ENCODE measurements around the gene RDH5. TPM values are rescaled to one million over a fixed set of nuclear protein-coding genes. Genes with fewer than 3 reads are reported as not detected.

Gene RDH5
- total RNA-seq, 3 donors from 2014 or later = 3.9 to 7.4 (median 5.1) TPM

- DNase-seq (no peak), ATAC-seq (no peak)
- Mint-ChIP-seq H3K36me3 (ENCODE audit: insufficient read depth) (no peaks in the 10 kb centered on the region), H3K4me1 (ENCODE audit: low read depth) (peaks cover 8% of the 10 kb centered on the region), H3K27me3 (ENCODE audit: low read depth) (peaks cover 2% of the 10 kb centered on the region), H3K9me3 (no peaks in the 10 kb centered on the region), H3K4me3 (no peak overlapping the region)
Observed at GRCh38 chr12:55688716-55689655, 31.2 kb upstream of the RDH5 start.

GRCh38 chr12:55692631-55693322 lies 27.4 kb upstream of the RDH5 start:
- DNase-seq = no peak

GRCh38 chr12:55693323-55694187 lies 26.6 kb upstream of the RDH5 start:
- H3K27me3 Mint-ChIP-seq (ENCODE audit: low read depth) = no peaks in the 10 kb centered on the region
- no peaks in the 10 kb centered on the region for H3K9me3 Mint-ChIP-seq
- DNase-seq = no peak
- ATAC-seq = no peak
- no peaks in the 10 kb centered on the region for H3K4me1 Mint-ChIP-seq (ENCODE audit: low read depth)
- no peaks in the 10 kb centered on the region for H3K36me3 Mint-ChIP-seq (ENCODE audit: insufficient read depth)
- H3K4me3 Mint-ChIP-seq = no peak overlapping the region

More at GRCh38 chr12:55692631-55693322, 27.4 kb upstream of the RDH5 start:
- Mint-ChIP-seq H3K9me3 (no peaks in the 10 kb centered on the region), H3K36me3 (ENCODE audit: insufficient read depth) (no peaks in the 10 kb centered on the region), H3K4me3 (no peak overlapping the region), H3K27me3 (ENCODE audit: low read depth) (no peaks in the 10 kb centered on the region), H3K4me1 (ENCODE audit: low read depth) (peaks cover 2% of the 10 kb centered on the region)
- no peak for ATAC-seq

GRCh38 chr12:55694188-55694515 lies 26.0 kb upstream of the RDH5 start:
- no peak for ATAC-seq
- no peaks in the 10 kb centered on the region for H3K4me1 Mint-ChIP-seq (ENCODE audit: low read depth)
- H3K9me3 Mint-ChIP-seq = no peaks in the 10 kb centered on the region
- no peaks in the 10 kb centered on the region for H3K36me3 Mint-ChIP-seq (ENCODE audit: insufficient read depth)
- H3K27me3 Mint-ChIP-seq (ENCODE audit: low read depth) = no peaks in the 10 kb centered on the region
- H3K4me3 Mint-ChIP-seq = no peak overlapping the region
- no peak for DNase-seq

- H3K4me3 Mint-ChIP-seq = no peak overlapping the region
- no peaks in the 10 kb centered on the region for H3K9me3 Mint-ChIP-seq
- no peaks in the 10 kb centered on the region for H3K27me3 Mint-ChIP-seq (ENCODE audit: low read depth)
- no peaks in the 10 kb centered on the region for H3K4me1 Mint-ChIP-seq (ENCODE audit: low read depth)
- DNase-seq (no peak), ATAC-seq (no peak)
- no peaks in the 10 kb centered on the region for H3K36me3 Mint-ChIP-seq (ENCODE audit: insufficient read depth)
Observed at GRCh38 chr12:55694651-55695050, 25.5 kb upstream of the RDH5 start.

- H3K4me1 Mint-ChIP-seq (ENCODE audit: low read depth) = no peaks in the 10 kb centered on the region
- no peak overlapping the region for H3K4me3 Mint-ChIP-seq
- DNase-seq = no peak
- ATAC-seq = no peak
- H3K27me3 Mint-ChIP-seq (ENCODE audit: low read depth) = no peaks in the 10 kb centered on the region
- H3K36me3 Mint-ChIP-seq (ENCODE audit: insufficient read depth) = no peaks in the 10 kb centered on the region
- H3K9me3 Mint-ChIP-seq = no peaks in the 10 kb centered on the region
Observed at GRCh38 chr12:55695349-55695748, 24.8 kb upstream of the RDH5 start.

GRCh38 chr12:55696141-55696540 lies 24.1 kb upstream of the RDH5 start:
- Mint-ChIP-seq H3K27me3 (ENCODE audit: low read depth) (no peaks in the 10 kb centered on the region), H3K36me3 (ENCODE audit: insufficient read depth) (no peaks in the 10 kb centered on the region), H3K9me3 (no peaks in the 10 kb centered on the region), H3K4me1 (ENCODE audit: low read depth) (no peaks in the 10 kb centered on the region), H3K4me3 (no peak overlapping the region)
- DNase-seq = no peak
- no peak for ATAC-seq

GRCh38 chr12:55696796-55697462 lies 23.3 kb upstream of the RDH5 start:
- H3K36me3 Mint-ChIP-seq (ENCODE audit: insufficient read depth) = no peaks in the 10 kb centered on the region
- H3K4me1 Mint-ChIP-seq (ENCODE audit: low read depth) = no peaks in the 10 kb centered on the region
- H3K9me3 Mint-ChIP-seq = no peaks in the 10 kb centered on the region
- no peaks in the 10 kb centered on the region for H3K27me3 Mint-ChIP-seq (ENCODE audit: low read depth)
- no peak overlapping the region for H3K4me3 Mint-ChIP-seq
- DNase-seq (no peak), ATAC-seq (no peak)

GRCh38 chr12:55697686-55698085 lies 22.5 kb upstream of the RDH5 start:
- no peak for DNase-seq
- H3K36me3 Mint-ChIP-seq (ENCODE audit: insufficient read depth) = no peaks in the 10 kb centered on the region
- H3K27me3 Mint-ChIP-seq (ENCODE audit: low read depth) = no peaks in the 10 kb centered on the region
- H3K9me3 Mint-ChIP-seq = no peaks in the 10 kb centered on the region
- no peak for ATAC-seq
- H3K4me3 Mint-ChIP-seq = no peak overlapping the region
- H3K4me1 Mint-ChIP-seq (ENCODE audit: low read depth) = no peaks in the 10 kb centered on the region

- ATAC-seq (no peak), DNase-seq (no peak)
- no peaks in the 10 kb centered on the region for H3K4me1 Mint-ChIP-seq (ENCODE audit: low read depth)
- no peak overlapping the region for H3K4me3 Mint-ChIP-seq
- no peaks in the 10 kb centered on the region for H3K36me3 Mint-ChIP-seq (ENCODE audit: insufficient read depth)
- no peaks in the 10 kb centered on the region for H3K27me3 Mint-ChIP-seq (ENCODE audit: low read depth)
- H3K9me3 Mint-ChIP-seq = no peaks in the 10 kb centered on the region
Observed at GRCh38 chr12:55698241-55698955, 21.8 kb upstream of the RDH5 start.

GRCh38 chr12:55698965-55699364 lies 21.2 kb upstream of the RDH5 start:
- no peak overlapping the region for H3K4me3 Mint-ChIP-seq
- ATAC-seq (no peak), DNase-seq (no peak)
- H3K4me1 Mint-ChIP-seq (ENCODE audit: low read depth) = no peaks in the 10 kb centered on the region
- no peaks in the 10 kb centered on the region for H3K9me3 Mint-ChIP-seq
- no peaks in the 10 kb centered on the region for H3K36me3 Mint-ChIP-seq (ENCODE audit: insufficient read depth)
- no peaks in the 10 kb centered on the region for H3K27me3 Mint-ChIP-seq (ENCODE audit: low read depth)

GRCh38 chr12:55699471-55700055 lies 20.6 kb upstream of the RDH5 start:
- no peak for DNase-seq
- no peaks in the 10 kb centered on the region for H3K4me1 Mint-ChIP-seq (ENCODE audit: low read depth)
- no peak overlapping the region for H3K4me3 Mint-ChIP-seq
- H3K27me3 Mint-ChIP-seq (ENCODE audit: low read depth) = no peaks in the 10 kb centered on the region
- H3K9me3 Mint-ChIP-seq = no peaks in the 10 kb centered on the region
- no peak for ATAC-seq
- no peaks in the 10 kb centered on the region for H3K36me3 Mint-ChIP-seq (ENCODE audit: insufficient read depth)

- Mint-ChIP-seq H3K9me3 (no peaks in the 10 kb centered on the region), H3K4me1 (ENCODE audit: low read depth) (no peaks in the 10 kb centered on the region), H3K36me3 (ENCODE audit: insufficient read depth) (no peaks in the 10 kb centered on the region), H3K27me3 (ENCODE audit: low read depth) (no peaks in the 10 kb centered on the region), H3K4me3 (no peak overlapping the region)
- DNase-seq = no peak
- ATAC-seq = no peak
Observed at GRCh38 chr12:55700255-55701018, 19.8 kb upstream of the RDH5 start.
